BE2C (cell line): ENCODE results near the gene SEC61B.
A peak's percentile ranks its signal among the peaks of the same experiment; 100 is the strongest.
"Not testable (repeated sequence)": the region's sequence is repeated elsewhere in the genome, so short reads cannot be mapped to it uniquely, and the experiment has no call there.

Experiments used
- DNase-seq: peaks from one replicate; pipeline ENCODE4 v3.0.0-alpha.2; 2020
- H3K27me3 ChIP-seq: fragments of 250-450 bp; sonication (Bioruptor Pico); 2 replicates; pipeline ENCODE4 v1.5.1; 2020; ENCODE audit warnings: mild to moderate bottlenecking
- H3K36me3 ChIP-seq: fragments of 250-450 bp; sonication (Bioruptor Pico); 2 replicates; pipeline ENCODE4 v1.5.1; 2020; ENCODE audit warnings: mild to moderate bottlenecking
- H3K4me1 ChIP-seq: fragments of 250-450 bp; sonication (Bioruptor Pico); 2 replicates; pipeline ENCODE4 v1.5.1; 2020
- H3K4me3 ChIP-seq: 2 replicates; pipeline ENCODE4 v1.5.1; 2011; ENCODE audit warnings: low read depth, low read length
- H3K9me3 ChIP-seq: fragments of 250-450 bp; sonication (Bioruptor Pico); 2 replicates; pipeline ENCODE4 v1.5.1; 2020
- CTCF ChIP-seq: IDR thresholded peaks from 2 replicates; pipeline ENCODE4 v1.5.1; 2012; ENCODE audit warnings: mild to moderate bottlenecking, low read depth, low read length

The SEC61B gene

DNA sequence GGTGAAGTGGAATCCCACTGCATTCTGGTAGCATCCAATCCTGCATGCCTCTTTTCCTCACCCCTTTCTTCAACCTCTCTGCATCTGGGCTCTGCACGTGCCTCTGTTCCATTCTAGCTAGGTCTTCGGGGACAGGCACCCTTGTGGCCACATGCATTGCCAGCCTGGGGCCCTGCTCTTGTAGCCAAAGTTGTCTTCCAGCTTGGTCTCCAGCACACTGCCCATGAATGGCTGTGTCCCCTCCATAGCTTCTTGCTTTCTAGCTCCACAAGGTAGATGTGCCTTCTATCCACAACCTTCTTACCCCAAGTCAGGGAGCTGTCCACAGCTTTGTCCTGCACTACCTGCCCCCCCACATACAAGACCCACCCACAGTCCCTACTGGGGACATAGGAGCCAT lies 32.9 kb upstream of the SEC61B start:
- no peak for DNase-seq
- Histone ChIP-seq H3K9me3 (no peaks in the 10 kb centered on the region), H3K27me3 (no peaks in the 10 kb centered on the region), H3K36me3 (no peaks in the 10 kb centered on the region), H3K4me3 (no peak overlapping the region), H3K4me1 (peaks cover 6% of the 10 kb centered on the region; the same call in 1 of the 2 replicates)
- no peak for TF ChIP-seq CTCF

DNA sequence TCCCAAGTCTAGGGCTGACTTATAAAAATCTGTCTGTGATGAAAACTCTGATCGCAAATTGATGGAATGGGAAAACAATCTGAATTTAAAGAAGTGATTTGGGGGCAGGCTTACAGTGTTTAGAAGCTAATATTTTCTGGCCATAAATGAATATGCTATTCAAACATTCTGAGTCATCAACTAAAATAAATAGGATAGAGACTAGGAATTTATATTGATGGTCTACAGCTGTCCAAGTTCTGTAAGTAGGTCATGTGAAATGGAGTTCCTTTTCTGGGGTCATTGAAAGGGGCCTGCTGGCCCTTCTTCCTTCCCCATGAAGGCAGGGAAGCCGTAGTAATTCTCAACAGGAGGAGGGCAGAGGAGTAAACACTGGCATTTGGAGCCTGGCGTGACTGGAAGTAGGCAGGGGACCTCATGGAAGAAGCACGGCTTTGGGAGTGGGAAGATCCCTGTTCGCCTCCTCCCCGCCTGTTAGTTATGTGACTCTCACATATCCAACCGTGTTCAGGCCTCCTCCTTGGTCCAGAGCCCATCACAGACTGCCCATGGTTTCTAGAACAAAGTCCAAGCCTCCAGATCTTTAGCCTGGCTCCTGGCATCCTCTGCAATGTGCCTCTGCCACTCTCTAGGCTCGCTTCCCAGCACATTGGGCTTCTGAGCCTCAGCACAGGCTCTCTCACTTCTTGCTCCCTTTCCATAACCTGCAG lies 32.0 kb upstream of the SEC61B start:
- Histone ChIP-seq H3K36me3 (no peaks in the 10 kb centered on the region), H3K4me3 (no peak overlapping the region), H3K27me3 (no peaks in the 10 kb centered on the region), H3K4me1 (peaks cover 2% of the 10 kb centered on the region; the same call in 1 of the 2 replicates), H3K9me3 (no peaks in the 10 kb centered on the region)
- DNase-seq = no peak
- no peak for TF ChIP-seq CTCF

DNA sequence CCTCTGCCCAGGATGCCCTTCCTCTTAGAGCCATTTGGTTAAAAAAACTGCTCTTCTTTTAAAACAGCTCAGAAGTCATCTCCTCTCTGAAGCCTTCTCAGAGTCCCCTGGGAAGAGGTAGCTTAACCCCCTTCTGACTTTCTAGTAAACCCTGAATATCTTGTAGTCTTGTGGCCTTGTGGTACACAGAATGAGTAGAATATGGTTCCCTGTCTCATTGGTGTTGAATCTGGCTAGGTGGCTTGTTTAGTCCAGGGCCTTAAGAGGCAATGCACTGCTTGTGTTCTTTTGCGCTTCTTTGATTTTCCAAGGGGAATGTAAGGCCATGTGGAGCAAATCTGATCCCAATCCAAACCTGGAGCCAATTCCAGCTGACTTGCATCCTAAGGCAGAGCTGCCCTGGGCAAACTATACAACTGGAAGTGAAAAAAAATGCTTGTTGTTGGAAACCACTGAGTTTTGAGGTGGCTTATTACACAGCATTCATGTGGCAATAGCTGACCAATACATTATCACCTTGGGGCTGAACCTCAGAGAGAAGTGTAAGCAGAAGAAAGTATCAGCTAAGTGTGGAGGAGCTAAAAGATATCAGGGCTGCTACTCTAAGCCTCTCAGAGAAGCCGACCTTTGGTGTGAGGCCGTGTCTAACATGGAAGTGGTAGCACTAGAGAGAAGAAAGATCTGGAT lies 31.3 kb upstream of the SEC61B start:
- no peak for DNase-seq
- no peaks in the 10 kb centered on the region for H3K27me3 ChIP-seq
- H3K4me3 ChIP-seq = no peak overlapping the region
- H3K36me3 ChIP-seq = no peaks in the 10 kb centered on the region
- TF ChIP-seq CTCF = no peak
- H3K9me3 ChIP-seq = no peaks in the 10 kb centered on the region
- peaks cover 2% of the 10 kb centered on the region; the same call in 1 of the 2 replicates for H3K4me1 ChIP-seq

GRCh38 chr9:99192786-99193465 lies 29.2 kb upstream of the SEC61B start:
- no peaks in the 10 kb centered on the region for H3K27me3 ChIP-seq
- H3K9me3 ChIP-seq = no peaks in the 10 kb centered on the region
- H3K4me1 ChIP-seq = no peaks in the 10 kb centered on the region
- no peaks in the 10 kb centered on the region for H3K36me3 ChIP-seq
- no peak for DNase-seq
- peak; percentile 31; the same call in 1 of the 2 replicates for TF ChIP-seq CTCF
- H3K4me3 ChIP-seq = no peak overlapping the region

GRCh38 chr9:99193466-99193821 lies 28.6 kb upstream of the SEC61B start:
- H3K27me3 ChIP-seq = no peaks in the 10 kb centered on the region
- H3K4me3 ChIP-seq = no peak overlapping the region
- H3K36me3 ChIP-seq = no peaks in the 10 kb centered on the region
- TF ChIP-seq CTCF = no peak
- H3K4me1 ChIP-seq = no peaks in the 10 kb centered on the region
- H3K9me3 ChIP-seq = no peaks in the 10 kb centered on the region
- DNase-seq = no peak

- H3K4me3 ChIP-seq, H3K36me3 ChIP-seq, DNase-seq, H3K4me1 ChIP-seq, H3K27me3 ChIP-seq, H3K9me3 ChIP-seq: not testable (repeated sequence)
Observed at GRCh38 chr9:99196484-99196883, 25.6 kb upstream of the SEC61B start.
